NT2/D1 (cell line): ENCODE results near the gene PDE6A.

Source experiments
- DNase-seq: peaks from one replicate; pipeline ENCODE4 v3.0.0-alpha.2; 2011; ENCODE audit warnings: low read depth, low spot score
- H3K27me3 ChIP-seq: 2 replicates; pipeline ENCODE4 v1.6.0; 2011; ENCODE audit warnings: mild to moderate bottlenecking; ENCODE audit not compliant: insufficient read length, insufficient read depth
- H3K36me3 ChIP-seq: 2 replicates; pipeline ENCODE4 v1.6.1; 2011; ENCODE audit warnings: mild to moderate bottlenecking, low read length, mixed read lengths; ENCODE audit not compliant: insufficient read depth, insufficient read length
- H3K4me1 ChIP-seq: 2 replicates; pipeline ENCODE4 v1.5.1; 2011; ENCODE audit not compliant: insufficient read depth, insufficient read length
- H3K4me3 ChIP-seq: 2 replicates; pipeline ENCODE4 v1.5.1; 2011; ENCODE audit warnings: low read depth; ENCODE audit not compliant: insufficient read length
- H3K9ac ChIP-seq: 2 replicates; pipeline ENCODE4 v1.6.0; 2011; ENCODE audit warnings: low read depth; ENCODE audit not compliant: insufficient read length
- H3K9me3 ChIP-seq: 2 replicates; pipeline ENCODE4 v1.5.1; 2011; ENCODE audit warnings: mild to moderate bottlenecking, low read length; ENCODE audit not compliant: insufficient read depth
- SUZ12 ChIP-seq: IDR thresholded peaks from 2 replicates; pipeline ENCODE4 v1.6.1; 2011; ENCODE audit not compliant: insufficient read length, insufficient read depth; ENCODE audit errors: extremely low read depth
- YY1 ChIP-seq: IDR thresholded peaks from 2 replicates; pipeline ENCODE4 v1.6.1; 2011; ENCODE audit not compliant: insufficient read length, insufficient read depth
- ZNF274 ChIP-seq: IDR thresholded peaks from 2 replicates; pipeline ENCODE4 v1.6.1; 2011; ENCODE audit warnings: mild to moderate bottlenecking, low read depth, low read length

The PDE6A gene

GRCh38 chr5:149817539-149818060, 127.0 kb downstream of the PDE6A start:
- Histone ChIP-seq H3K9me3 (no peaks in the 10 kb centered on the region), H3K4me3 (no peak overlapping the region), H3K9ac (no peak overlapping the region), H3K36me3 (no peaks in the 10 kb centered on the region), H3K27me3 (no peaks in the 10 kb centered on the region), H3K4me1 (peaks cover 4% of the 10 kb centered on the region)
- no peak for DNase-seq
- no peak for TF ChIP-seq YY1
- TF ChIP-seq ZNF274, result no peak
- no peak for TF ChIP-seq SUZ12

GRCh38 chr5:149816661-149817060, 127.9 kb downstream of the PDE6A start:
- no peak overlapping the region for H3K9ac ChIP-seq
- peaks cover 5% of the 10 kb centered on the region for H3K4me1 ChIP-seq
- no peaks in the 10 kb centered on the region for H3K9me3 ChIP-seq
- no peak for DNase-seq
- no peaks in the 10 kb centered on the region for H3K36me3 ChIP-seq
- no peak overlapping the region for H3K4me3 ChIP-seq
- TF ChIP-seq SUZ12 (no peak), ZNF274 (no peak), YY1 (no peak)
- H3K27me3 ChIP-seq, result no peaks in the 10 kb centered on the region

- Histone ChIP-seq H3K4me1 (peaks cover 7% of the 10 kb centered on the region), H3K9ac (no peak overlapping the region), H3K36me3 (no peaks in the 10 kb centered on the region), H3K9me3 (no peaks in the 10 kb centered on the region), H3K4me3 (no peak overlapping the region), H3K27me3 (no peaks in the 10 kb centered on the region)
- no peak for TF ChIP-seq YY1
- no peak for TF ChIP-seq SUZ12
- TF ChIP-seq ZNF274, result no peak
- no peak for DNase-seq
Observed at GRCh38 chr5:149811453-149811852, 133.1 kb downstream of the PDE6A start.

GRCh38 chr5:149810856-149811255, 133.7 kb downstream of the PDE6A start:
- Histone ChIP-seq H3K9me3 (no peaks in the 10 kb centered on the region), H3K4me3 (no peak overlapping the region), H3K36me3 (no peaks in the 10 kb centered on the region), H3K9ac (no peak overlapping the region), H3K4me1 (peaks cover 10% of the 10 kb centered on the region), H3K27me3 (no peaks in the 10 kb centered on the region)
- TF ChIP-seq SUZ12, result no peak
- TF ChIP-seq YY1, result no peak
- no peak for TF ChIP-seq ZNF274
- no peak for DNase-seq

GRCh38 chr5:149809931-149810691, 134.5 kb downstream of the PDE6A start:
- H3K4me3 ChIP-seq, result no peak overlapping the region
- H3K9ac ChIP-seq, result no peak overlapping the region
- H3K9me3 ChIP-seq, result no peaks in the 10 kb centered on the region
- DNase-seq, result no peak
- TF ChIP-seq YY1 (no peak), ZNF274 (no peak)
- no peaks in the 10 kb centered on the region for H3K27me3 ChIP-seq
- peaks cover 10% of the 10 kb centered on the region for H3K4me1 ChIP-seq
- no peaks in the 10 kb centered on the region for H3K36me3 ChIP-seq

- H3K9ac ChIP-seq, result no peak overlapping the region
- no peaks in the 10 kb centered on the region for H3K27me3 ChIP-seq
- peaks cover 15% of the 10 kb centered on the region for H3K4me1 ChIP-seq
- no peak for TF ChIP-seq SUZ12
- TF ChIP-seq YY1, result no peak
- no peak for TF ChIP-seq ZNF274
- no peak overlapping the region for H3K4me3 ChIP-seq
- no peaks in the 10 kb centered on the region for H3K36me3 ChIP-seq
- H3K9me3 ChIP-seq, result no peaks in the 10 kb centered on the region
- DNase-seq, result no peak
Observed at GRCh38 chr5:149808264-149808982, 136.2 kb downstream of the PDE6A start.
